ENCODE measurements around the gene PPM1J. TPM values are rescaled to one million over a fixed set of nuclear protein-coding genes. Genes with fewer than 3 reads are reported as not detected.

The PPM1J gene
- total RNA-seq, 1 experiment from 2014 or later: 0.80 TPM

GRCh38 chr1:112674986-112675727 is 40.0 kb downstream of the PPM1J start:
- Histone ChIP-seq H4K20me1 (ENCODE audit: low read length) (no peaks in the 10 kb centered on the region), H3K27me3 (ENCODE audit: low read length) (no peaks in the 10 kb centered on the region), H3K4me2 (ENCODE audit: low read length) (peak overlapping the region; percentile 100), H3F3A (ENCODE audit: low read length, unreplicated experiment) (peaks cover 7% of the 10 kb centered on the region), H3K79me2 (ENCODE audit: low read length) (peaks cover 30% of the 10 kb centered on the region), H3K9me3 (ENCODE audit: low read length) (no peaks in the 10 kb centered on the region), H3K27ac (ENCODE audit: low read length) (peak overlapping the region; percentile 53), H3K36me3 (ENCODE audit: low read depth, low read length) (peaks cover 11% of the 10 kb centered on the region; the same call in 1 of the 2 replicates), H2AFZ (ENCODE audit: low read length) (peak overlapping the region; percentile 83), H3K4me1 (ENCODE audit: insufficient read depth, low read length) (peaks cover 24% of the 10 kb centered on the region), H3K9ac (ENCODE audit: low read length) (peak overlapping the region; percentile 85), H3K4me3 (ENCODE audit: low read length) (peak overlapping the region; percentile 99), H3K9me2 (replicated peaks; ENCODE audit: low read length) (no peaks in the 10 kb centered on the region)
- TF ChIP-seq EZH2 (IDR thresholded peaks at IDR 0.05; ENCODE audit: low read length, unreplicated experiment) (no peak), CTCF (conservative IDR thresholded peaks at IDR 0.05; ENCODE audit: low read depth, low read length) (no peak; the same call in 1 of the 2 replicates), EZH2phosphoT487 (IDR thresholded peaks at IDR 0.05; ENCODE audit: borderline replicate concordance, low read length) (no peak)
- intact Hi-C loops (cut with micrococcal nuclease): loop anchor here (1.0 to 5.0 kb wide), 3 partner anchors 32 to 283 kb away; partner anchors contain the start of gene RHOC
- ATAC-seq (peak; percentile 56), DNase-seq (peak; percentile 29)
- BruUV-seq (replicated peaks): no TSS peak
- ChIA-PET POLR2A (ENCODE audit: unreplicated experiment) (interaction anchor here (0.6 kb wide), 2 partner anchors 131 to 1084 kb away, joined by 3 to 7 read pairs; partner anchors contain the start of gene PHTF1), CTCF (interaction anchor here (2.1 kb wide), 1 partner anchor 33 kb away, joined by 7 read pairs; no protein-coding TSS in a partner anchor)

GRCh38 chr1:112674440-112674985 is 40.6 kb downstream of the PPM1J start, which contains the start of gene MOV10:
Gene MOV10 (plus strand): TSS chr1:112674659. CDS start chr1:112674913, 254 bp downstream.
- Histone ChIP-seq H3K27ac (ENCODE audit: low read length) (peak within 1 kb of the TSS; percentile 53), H3K27me3 (ENCODE audit: low read length) (no peaks in the 10 kb centered on the region), H3K4me1 (ENCODE audit: insufficient read depth, low read length) (peaks cover 24% of the 10 kb centered on the region), H2AFZ (ENCODE audit: low read length) (peak within 1 kb of the TSS; percentile 83), H3K4me2 (ENCODE audit: low read length) (peak within 1 kb of the TSS; percentile 100), H3K4me3 (ENCODE audit: low read length) (peak within 1 kb of the TSS; percentile 99), H4K20me1 (ENCODE audit: low read length) (no peaks in the 10 kb centered on the region), H3F3A (ENCODE audit: low read length, unreplicated experiment) (peaks cover 7% of the 10 kb centered on the region), H3K9me3 (ENCODE audit: low read length) (no peaks in the 10 kb centered on the region), H3K9ac (ENCODE audit: low read length) (peak within 1 kb of the TSS; percentile 85), H3K36me3 (ENCODE audit: low read depth, low read length) (peaks cover 17% of the 10 kb centered on the region; the same call in 1 of the 2 replicates), H3K79me2 (ENCODE audit: low read length) (peaks cover 30% of the 10 kb centered on the region), H3K9me2 (replicated peaks; ENCODE audit: low read length) (no peaks in the 10 kb centered on the region)
- intact Hi-C loops (cut with micrococcal nuclease): loop anchor here (1.0 to 5.0 kb wide), 3 partner anchors 33 to 282 kb away; partner anchors contain the start of gene RHOC
- TF ChIP-seq EZH2phosphoT487 (IDR thresholded peaks at IDR 0.05; ENCODE audit: borderline replicate concordance, low read length): no peak
- TF ChIP-seq EZH2 (IDR thresholded peaks at IDR 0.05; ENCODE audit: low read length, unreplicated experiment): no peak
- no peak for TF ChIP-seq CTCF (conservative IDR thresholded peaks at IDR 0.05; ENCODE audit: low read depth, low read length)
- ChIA-PET CTCF (interaction anchor here (0.7 to 2.1 kb wide), 4 partner anchors 10 to 52 kb away, joined by 4 to 7 read pairs (median 6); no protein-coding TSS in a partner anchor), POLR2A (ENCODE audit: unreplicated experiment) (interaction anchor here (0.6 to 1.5 kb wide), 3 partner anchors 30 to 1085 kb away, joined by 3 to 7 read pairs (median 4); partner anchors contain the start of gene PHTF1)
- ATAC-seq: peak; percentile 57
- DNase-seq: peak; percentile 75
- BruUV-seq (replicated peaks): TSS peak; percentile 11
